GM23338 (cell line): ENCODE data around the gene PRDM2. TPM values are rescaled to one million over a fixed set of nuclear protein-coding genes. Genes with fewer than 3 reads are reported as not detected.

ENCODE experiments used
- ATAC-seq: fragments of 200-7000 bp; cut with Tn5 transposase; 3 replicates; pipeline ENCODE4 v1.9.1; 2020
- DNase-seq: peaks from one replicate; pipeline ENCODE4 v3.0.0-alpha.2; 2015; ENCODE audit warnings: low spot score
- H2AFZ ChIP-seq: fragments of 200-600 bp; sonication (generic); 2 replicates; pipeline ENCODE4 v1.8.0; 2016; ENCODE audit warnings: antibody characterized with exemption, mild to moderate bottlenecking, moderate library complexity
- H3F3A ChIP-seq: fragments of 200-600 bp; sonication (generic); replicated peaks from 2 replicates; pipeline ENCODE4 v1.8.0; 2017; ENCODE audit warnings: antibody characterized with exemption, mixed run types, low read depth
- H3K27ac ChIP-seq: fragments of 200-600 bp; sonication (generic); 2 replicates; pipeline ENCODE4 v1.6.1; 2016; ENCODE audit warnings: low read depth
- H3K27me3 ChIP-seq: fragments of 200-600 bp; sonication (generic); 2 replicates; pipeline ENCODE4 v1.8.0; 2016; ENCODE audit warnings: mild to moderate bottlenecking, mixed run types, moderate library complexity; ENCODE audit not compliant: insufficient read depth
- H3K36me3 ChIP-seq: fragments of 200-600 bp; sonication (generic); 2 replicates; pipeline ENCODE4 v1.8.0; 2016; ENCODE audit warnings: mild to moderate bottlenecking; ENCODE audit not compliant: insufficient read depth
- H3K4me1 ChIP-seq: fragments of 200-600 bp; sonication (generic); 2 replicates; pipeline ENCODE4 v1.8.0; 2016; ENCODE audit warnings: mild to moderate bottlenecking, moderate library complexity; ENCODE audit not compliant: insufficient read depth
- H3K4me2 ChIP-seq: fragments of 200-600 bp; sonication (generic); 2 replicates; pipeline ENCODE4 v1.7.1; 2017; ENCODE audit warnings: mixed run types
- H3K4me3 ChIP-seq: fragments of 200-600 bp; sonication (generic); 2 replicates; pipeline ENCODE4 v1.6.1; 2016; ENCODE audit warnings: mixed run types
- H3K79me2 ChIP-seq: fragments of 200-600 bp; sonication (generic); replicated peaks from 2 replicates; pipeline ENCODE4 v1.8.0; 2017; ENCODE audit warnings: mild to moderate bottlenecking; ENCODE audit not compliant: insufficient read depth
- H3K9me2 ChIP-seq: fragments of 200-600 bp; sonication (generic); 2 replicates; pipeline ENCODE4 v1.8.0; 2017; ENCODE audit not compliant: insufficient read depth
- H4K20me1 ChIP-seq: fragments of 200-600 bp; sonication (generic); replicated peaks from 2 replicates; pipeline ENCODE4 v1.8.0; 2017; ENCODE audit warnings: mild to moderate bottlenecking; ENCODE audit not compliant: insufficient read depth
- H3K27ac Mint-ChIP-seq: 2 replicates; pipeline ENCODE4 v1.8.0; 2020; ENCODE audit warnings: inconsistent platforms, mild to moderate bottlenecking, moderate library complexity, mixed read lengths
- H3K27me3 Mint-ChIP-seq: 3 replicates; pipeline ENCODE4 v1.8.0; 2022; ENCODE audit warnings: low read depth, mild to moderate bottlenecking, moderate library complexity, mixed read lengths, inconsistent platforms; ENCODE audit not compliant: insufficient read depth, poor library complexity
- H3K36me3 Mint-ChIP-seq: 3 replicates; pipeline ENCODE4 v1.8.0; 2021; ENCODE audit warnings: low read depth, mild to moderate bottlenecking, inconsistent platforms, moderate library complexity, mixed read lengths
- H3K4me1 Mint-ChIP-seq: 3 replicates; pipeline ENCODE4 v1.8.0; 2020; ENCODE audit warnings: mild to moderate bottlenecking, inconsistent platforms, mixed read lengths
- H3K4me3 Mint-ChIP-seq: 3 replicates; pipeline ENCODE4 v1.8.0; 2021; ENCODE audit warnings: moderate library complexity, mild to moderate bottlenecking, inconsistent platforms, mixed read lengths
- H3K9me3 Mint-ChIP-seq: 3 replicates; pipeline ENCODE4 v1.8.0; 2020; ENCODE audit warnings: moderate library complexity, mild to moderate bottlenecking, inconsistent platforms, mixed read lengths
- ETS1 ChIP-seq: IDR thresholded peaks from 2 replicates; pipeline ENCODE4 v1.6.1; 2016; ENCODE audit warnings: antibody characterized with exemption
- NANOG ChIP-seq: IDR thresholded peaks from 2 replicates; pipeline ENCODE4 v1.6.1; 2016; ENCODE audit warnings: antibody characterized with exemption, borderline replicate concordance
- STAT1 ChIP-seq: IDR thresholded peaks from one replicate; pipeline ENCODE4 v1.6.1; 2016; ENCODE audit warnings: antibody characterized with exemption; ENCODE audit not compliant: unreplicated experiment
- ZNF114 ChIP-seq: fragments of 250-450 bp; sonication (Bioruptor Pico); IDR thresholded peaks from 2 replicates; pipeline ENCODE4 v1.5.0; 2020; ENCODE audit warnings: mild to moderate bottlenecking, moderate library complexity
- ZNF331 ChIP-seq: fragments of 250-450 bp; sonication (Bioruptor Pico); IDR thresholded peaks from 2 replicates; pipeline ENCODE4 v1.5.0; 2020; ENCODE audit warnings: low read depth, mild to moderate bottlenecking, moderate library complexity
- ZNF462 ChIP-seq: fragments of 250-450 bp; sonication (Bioruptor Pico); IDR thresholded peaks from 2 replicates; pipeline ENCODE4 v1.5.0; 2020; ENCODE audit warnings: mild to moderate bottlenecking, moderate library complexity
- polyA plus RNA-seq: library from polyadenylated mRNA; unstranded; fragments of >200 nt; fragmentation: Nextera tagmentation; extraction: Ambion mirVana; gene quantifications from 2 replicates; pipeline ENCODE4 v1.2.1, GENCODE V29; 2016
- total RNA-seq: library from RNA; depleted of rRNA; stranded (reverse); fragments of >200 nt; shearing (Covaris generic); gene quantifications from 2 replicates; pipeline ENCODE4 v1.2.3, GENCODE V29; 2014
- TF ChIP-seq, protein P1 (sequence below): IDR thresholded peaks from one replicate; pipeline ENCODE4 v1.6.1; 2018; ENCODE audit warnings: antibody characterized with exemption; ENCODE audit not compliant: unreplicated experiment
- TF ChIP-seq, protein P2 (sequence below), 2 experiments: fragments of 200-600 bp in 1 of 2; sonication (generic) in 1 of 2; conservative IDR thresholded peaks; 2 replicates each; pipeline versions ENCODE4 v1.5.1 to v1.6.1; 2016 to 2017; ENCODE audit warnings: antibody characterized with exemption in 2 of 2, low read depth in 2 of 2, mild to moderate bottlenecking in 2 of 2, moderate library complexity in 1 of 2

Gene PRDM2
- total and polyA plus RNA-seq, 2 experiments from 2014 or later, result 11.6 to 28.3 TPM

- TF ChIP-seq ZNF462 (CRISPR knock-in tag), result no peak
- TF ChIP-seq, protein P1, sequence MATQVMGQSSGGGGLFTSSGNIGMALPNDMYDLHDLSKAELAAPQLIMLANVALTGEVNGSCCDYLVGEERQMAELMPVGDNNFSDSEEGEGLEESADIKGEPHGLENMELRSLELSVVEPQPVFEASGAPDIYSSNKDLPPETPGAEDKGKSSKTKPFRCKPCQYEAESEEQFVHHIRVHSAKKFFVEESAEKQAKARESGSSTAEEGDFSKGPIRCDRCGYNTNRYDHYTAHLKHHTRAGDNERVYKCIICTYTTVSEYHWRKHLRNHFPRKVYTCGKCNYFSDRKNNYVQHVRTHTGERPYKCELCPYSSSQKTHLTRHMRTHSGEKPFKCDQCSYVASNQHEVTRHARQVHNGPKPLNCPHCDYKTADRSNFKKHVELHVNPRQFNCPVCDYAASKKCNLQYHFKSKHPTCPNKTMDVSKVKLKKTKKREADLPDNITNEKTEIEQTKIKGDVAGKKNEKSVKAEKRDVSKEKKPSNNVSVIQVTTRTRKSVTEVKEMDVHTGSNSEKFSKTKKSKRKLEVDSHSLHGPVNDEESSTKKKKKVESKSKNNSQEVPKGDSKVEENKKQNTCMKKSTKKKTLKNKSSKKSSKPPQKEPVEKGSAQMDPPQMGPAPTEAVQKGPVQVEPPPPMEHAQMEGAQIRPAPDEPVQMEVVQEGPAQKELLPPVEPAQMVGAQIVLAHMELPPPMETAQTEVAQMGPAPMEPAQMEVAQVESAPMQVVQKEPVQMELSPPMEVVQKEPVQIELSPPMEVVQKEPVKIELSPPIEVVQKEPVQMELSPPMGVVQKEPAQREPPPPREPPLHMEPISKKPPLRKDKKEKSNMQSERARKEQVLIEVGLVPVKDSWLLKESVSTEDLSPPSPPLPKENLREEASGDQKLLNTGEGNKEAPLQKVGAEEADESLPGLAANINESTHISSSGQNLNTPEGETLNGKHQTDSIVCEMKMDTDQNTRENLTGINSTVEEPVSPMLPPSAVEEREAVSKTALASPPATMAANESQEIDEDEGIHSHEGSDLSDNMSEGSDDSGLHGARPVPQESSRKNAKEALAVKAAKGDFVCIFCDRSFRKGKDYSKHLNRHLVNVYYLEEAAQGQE, result no peak
- no peak for TF ChIP-seq NANOG
- TF ChIP-seq ZNF114 (CRISPR knock-in tag), result no peak
- no peak for TF ChIP-seq STAT1
- TF ChIP-seq ZNF331 (CRISPR knock-in tag), result no peak
Observed at GRCh38 chr1:13824626-13825025, 124.6 kb downstream of the PRDM2 start (continued).

DNA sequence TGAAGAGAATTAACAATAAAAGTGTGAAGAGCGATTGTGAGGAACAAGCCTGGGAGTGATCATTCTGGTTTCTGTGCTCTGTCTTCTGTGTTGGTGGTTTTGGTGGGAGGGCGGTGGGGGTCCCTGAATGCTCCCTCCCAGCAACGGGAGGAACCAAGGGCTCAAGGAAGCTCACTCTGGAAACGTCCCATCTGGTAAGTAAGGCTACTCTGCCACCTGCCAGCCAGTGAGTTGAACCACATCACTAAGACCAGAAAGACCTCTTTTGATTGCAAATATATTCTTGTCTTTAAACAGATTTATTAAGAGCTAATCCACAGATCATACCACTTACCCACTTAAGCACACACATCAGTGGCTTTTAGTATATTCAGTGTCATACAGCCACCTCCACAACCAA lies 125.0 kb downstream of the PRDM2 start:
- no peaks in the 10 kb centered on the region for H3K9me2 ChIP-seq
- H3K4me2 ChIP-seq, result no peak overlapping the region
- no peak overlapping the region for H3K4me3 ChIP-seq
- H3K27me3 ChIP-seq, result no peaks in the 10 kb centered on the region
- H3F3A ChIP-seq, result no peaks in the 10 kb centered on the region
- DNase-seq (no peak), ATAC-seq (no peak)
- H3K27me3 Mint-ChIP-seq, result peaks cover 11% of the 10 kb centered on the region
- no peak overlapping the region for H2AFZ ChIP-seq
- no peaks in the 10 kb centered on the region for H3K4me1 ChIP-seq
- no peaks in the 10 kb centered on the region for H3K36me3 ChIP-seq
- no peak overlapping the region for H3K27ac Mint-ChIP-seq
- no peaks in the 10 kb centered on the region for H4K20me1 ChIP-seq
- H3K27ac ChIP-seq, result no peak overlapping the region
- H3K79me2 ChIP-seq, result no peaks in the 10 kb centered on the region
- H3K4me1 Mint-ChIP-seq, result peaks cover 2% of the 10 kb centered on the region; the same call in 1 of the 3 replicates
- no peaks in the 10 kb centered on the region; the same call in 2 of the 3 replicates for H3K36me3 Mint-ChIP-seq
- H3K9me3 Mint-ChIP-seq, result no peaks in the 10 kb centered on the region; the same call in 2 of the 3 replicates
- no peak overlapping the region for H3K4me3 Mint-ChIP-seq
- TF ChIP-seq ETS1, result no peak
- TF ChIP-seq, protein P2, sequence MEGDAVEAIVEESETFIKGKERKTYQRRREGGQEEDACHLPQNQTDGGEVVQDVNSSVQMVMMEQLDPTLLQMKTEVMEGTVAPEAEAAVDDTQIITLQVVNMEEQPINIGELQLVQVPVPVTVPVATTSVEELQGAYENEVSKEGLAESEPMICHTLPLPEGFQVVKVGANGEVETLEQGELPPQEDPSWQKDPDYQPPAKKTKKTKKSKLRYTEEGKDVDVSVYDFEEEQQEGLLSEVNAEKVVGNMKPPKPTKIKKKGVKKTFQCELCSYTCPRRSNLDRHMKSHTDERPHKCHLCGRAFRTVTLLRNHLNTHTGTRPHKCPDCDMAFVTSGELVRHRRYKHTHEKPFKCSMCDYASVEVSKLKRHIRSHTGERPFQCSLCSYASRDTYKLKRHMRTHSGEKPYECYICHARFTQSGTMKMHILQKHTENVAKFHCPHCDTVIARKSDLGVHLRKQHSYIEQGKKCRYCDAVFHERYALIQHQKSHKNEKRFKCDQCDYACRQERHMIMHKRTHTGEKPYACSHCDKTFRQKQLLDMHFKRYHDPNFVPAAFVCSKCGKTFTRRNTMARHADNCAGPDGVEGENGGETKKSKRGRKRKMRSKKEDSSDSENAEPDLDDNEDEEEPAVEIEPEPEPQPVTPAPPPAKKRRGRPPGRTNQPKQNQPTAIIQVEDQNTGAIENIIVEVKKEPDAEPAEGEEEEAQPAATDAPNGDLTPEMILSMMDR (conservative IDR thresholded peaks at IDR 0.05; ENCODE audit: low read depth in 2 of 2), result peak in 1 of 2 experiments; percentile 23; a peak in 1 of 4 replicates
